Ovary (tissue), 3 donors: ENCODE results near the gene CADPS.

Experiments
- EP300 ChIP-seq: sonication (generic); formaldehyde crosslinking; IDR thresholded peaks from one replicate; pipeline ENCODE4 v1.6.1; 2017; ENCODE audit warnings: antibody characterized with exemption
- POLR2A ChIP-seq: fragments of 450-650 bp; IDR thresholded peaks from one replicate; pipeline ENCODE4 v1.6.1; 2017; ENCODE audit warnings: antibody characterized with exemption, mild to moderate bottlenecking, moderate library complexity
- TF ChIP-seq, protein P1 (sequence below), 3 donors: fragments of 450-650 bp in 2 of 3; fragments of 200-600 bp in 1 of 3; IDR thresholded peaks; one replicate each; pipeline versions ENCODE4 v1.5.1 to v1.8.0; 2016 to 2022; ENCODE audit warnings: antibody characterized with exemption in 3 of 3, mild to moderate bottlenecking in 1 of 3
- donor health status: DM: no; HTN: no; CAD: no.

DNA sequence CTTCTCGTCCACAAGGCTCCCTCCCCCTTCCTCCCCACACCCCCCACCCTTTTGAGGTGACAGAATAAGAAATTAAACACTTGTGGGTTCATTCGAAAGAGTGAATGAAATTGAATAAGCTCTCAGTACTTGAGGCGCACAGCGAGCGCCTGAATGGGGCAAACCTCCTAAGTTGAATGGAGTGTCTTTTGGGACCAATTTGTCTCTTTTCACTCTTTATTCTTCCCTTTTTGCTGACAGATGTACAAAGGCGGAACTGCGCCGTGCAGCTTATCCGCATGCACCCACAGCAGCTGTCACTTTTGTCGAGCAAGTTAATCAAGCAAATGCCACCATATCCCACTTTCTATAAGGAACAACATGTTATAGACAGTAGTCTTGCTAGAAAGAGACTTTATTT is 454.0 kb downstream of the CADPS start:
- TF ChIP-seq POLR2A (no peak), EP300 (no peak)
- TF ChIP-seq, protein P1, sequence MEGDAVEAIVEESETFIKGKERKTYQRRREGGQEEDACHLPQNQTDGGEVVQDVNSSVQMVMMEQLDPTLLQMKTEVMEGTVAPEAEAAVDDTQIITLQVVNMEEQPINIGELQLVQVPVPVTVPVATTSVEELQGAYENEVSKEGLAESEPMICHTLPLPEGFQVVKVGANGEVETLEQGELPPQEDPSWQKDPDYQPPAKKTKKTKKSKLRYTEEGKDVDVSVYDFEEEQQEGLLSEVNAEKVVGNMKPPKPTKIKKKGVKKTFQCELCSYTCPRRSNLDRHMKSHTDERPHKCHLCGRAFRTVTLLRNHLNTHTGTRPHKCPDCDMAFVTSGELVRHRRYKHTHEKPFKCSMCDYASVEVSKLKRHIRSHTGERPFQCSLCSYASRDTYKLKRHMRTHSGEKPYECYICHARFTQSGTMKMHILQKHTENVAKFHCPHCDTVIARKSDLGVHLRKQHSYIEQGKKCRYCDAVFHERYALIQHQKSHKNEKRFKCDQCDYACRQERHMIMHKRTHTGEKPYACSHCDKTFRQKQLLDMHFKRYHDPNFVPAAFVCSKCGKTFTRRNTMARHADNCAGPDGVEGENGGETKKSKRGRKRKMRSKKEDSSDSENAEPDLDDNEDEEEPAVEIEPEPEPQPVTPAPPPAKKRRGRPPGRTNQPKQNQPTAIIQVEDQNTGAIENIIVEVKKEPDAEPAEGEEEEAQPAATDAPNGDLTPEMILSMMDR (IDR thresholded peaks at IDR 0.05), result no peak
